ENCODE results near the gene LY9. TPM values are rescaled to one million over a fixed set of nuclear protein-coding genes. Genes with fewer than 3 reads are reported as not detected.

The LY9 gene
- total RNA-seq, 1 donor from 2014 or later: not detected

GRCh38 chr1:160797271-160797709 is 1.3 kb downstream of the LY9 start:
- intact Hi-C loops (cut with DNase I): no loop called here
- ATAC-seq: no peak
- DNase-seq (ENCODE audit: missing footprints): no peak

- no peak for ATAC-seq
- intact Hi-C loops (cut with DNase I): no loop called here
- no peak for DNase-seq (ENCODE audit: missing footprints)
These were observed 1.9 kb downstream of the LY9 start for GRCh38 chr1:160797861-160798273.

- intact Hi-C loops (cut with DNase I): no loop called here
- ATAC-seq: no peak
- DNase-seq (ENCODE audit: missing footprints): no peak
These were observed 2.5 kb downstream of the LY9 start for GRCh38 chr1:160798439-160798838.

DNA sequence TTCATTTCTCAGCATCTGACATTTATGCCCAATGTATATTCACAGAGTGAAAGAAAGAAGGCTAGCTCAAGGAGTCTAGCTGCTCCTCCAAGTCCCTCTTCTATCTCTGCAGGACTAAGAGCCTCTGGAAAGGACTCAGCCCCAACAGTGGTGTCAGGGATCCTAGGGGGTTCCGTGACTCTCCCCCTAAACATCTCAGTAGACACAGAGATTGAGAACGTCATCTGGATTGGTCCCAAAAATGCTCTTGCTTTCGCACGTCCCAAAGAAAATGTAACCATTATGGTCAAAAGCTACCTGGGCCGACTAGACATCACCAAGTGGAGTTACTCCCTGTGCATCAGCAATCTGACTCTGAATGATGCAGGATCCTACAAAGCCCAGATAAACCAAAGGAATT is 3.7 kb downstream of the LY9 start:
- ATAC-seq (no peak), DNase-seq (ENCODE audit: missing footprints) (no peak)
- intact Hi-C loops (cut with DNase I): no loop called here

GRCh38 chr1:160800142-160800541 is 4.2 kb downstream of the LY9 start:
- no peak for ATAC-seq

GRCh38 chr1:160800645-160801408 is 4.9 kb downstream of the LY9 start:
- no peak for ATAC-seq
- DNase-seq (ENCODE audit: missing footprints): no peak
- intact Hi-C loops (cut with DNase I): no loop called here

More at GRCh38 chr1:160800142-160800541, 4.2 kb downstream of the LY9 start:
- DNase-seq (ENCODE audit: missing footprints): no peak
- intact Hi-C loops (cut with DNase I): no loop called here

DNA sequence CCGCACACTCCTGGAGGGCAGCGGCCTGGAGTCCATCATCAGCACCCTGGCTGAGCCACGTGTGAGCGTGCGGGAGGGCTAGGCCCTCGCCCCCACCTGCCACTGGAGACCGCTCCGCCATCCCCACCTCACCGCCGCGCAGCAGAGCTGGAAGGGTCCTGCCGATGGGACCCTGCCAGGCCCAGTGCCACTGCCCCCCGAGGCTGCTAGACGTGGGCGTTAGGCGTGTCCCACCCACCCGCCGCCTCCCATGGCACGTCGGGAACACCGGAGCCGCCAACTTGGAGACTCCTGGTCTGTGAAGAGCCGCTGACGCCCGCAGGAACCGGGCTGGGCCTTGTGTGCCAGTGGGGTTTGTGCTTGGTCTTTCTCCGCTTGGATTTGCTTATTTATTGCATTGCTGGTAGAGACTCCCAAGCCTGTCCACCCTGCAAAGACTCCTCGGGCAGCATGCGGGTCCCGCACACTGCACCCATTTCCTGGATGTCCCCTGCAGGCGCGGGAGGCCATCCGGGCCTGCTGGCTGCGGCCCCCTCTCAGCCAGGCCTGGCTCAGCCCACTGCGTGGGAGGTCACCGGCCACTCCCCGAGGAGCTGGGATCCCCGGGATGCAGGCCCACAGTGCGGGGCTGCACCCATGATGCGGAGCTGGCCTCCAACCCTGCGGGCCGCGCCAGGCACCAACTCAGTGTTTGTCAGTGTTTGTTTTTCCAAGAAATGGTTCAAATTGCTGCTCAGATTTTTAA is 6.0 kb downstream of the LY9 start:
- DNase-seq (ENCODE audit: missing footprints) (no peak), ATAC-seq (no peak)
- intact Hi-C loops (cut with DNase I): no loop called here

DNA sequence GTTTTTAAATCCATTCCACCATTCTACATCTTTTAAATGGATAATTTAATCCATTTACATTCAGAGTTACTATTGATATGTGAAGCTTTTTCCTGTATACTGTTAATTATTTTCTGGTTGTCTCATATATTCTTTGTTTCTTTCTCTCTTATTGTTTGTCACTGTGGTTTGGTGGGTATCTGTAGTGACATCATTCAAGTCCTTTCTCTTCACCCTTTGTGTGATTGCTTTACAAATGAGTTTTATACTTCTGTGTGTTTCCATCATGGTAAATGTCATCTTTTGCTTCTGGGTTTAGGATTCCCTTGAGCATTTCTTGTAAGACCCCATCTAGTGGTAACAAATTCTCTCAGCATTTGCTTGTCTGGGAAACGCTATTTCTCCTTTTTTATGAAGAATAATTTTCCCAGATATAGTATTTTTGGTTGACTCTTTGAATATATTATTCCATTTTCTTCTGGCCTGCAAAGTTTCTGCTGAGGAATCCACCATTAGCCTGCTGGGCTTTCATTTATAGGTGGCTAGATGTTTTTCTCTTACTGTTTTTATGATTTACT is 10.2 kb downstream of the LY9 start:
- intact Hi-C loops (cut with DNase I): no loop called here
- ATAC-seq: no peak
- no peak for DNase-seq (ENCODE audit: missing footprints)

- ATAC-seq: no peak
- DNase-seq (ENCODE audit: missing footprints): no peak
- intact Hi-C loops (cut with DNase I): no loop called here
These were observed 10.8 kb downstream of the LY9 start for GRCh38 chr1:160806784-160807183.

- DNase-seq (ENCODE audit: missing footprints): no peak
- no peak for ATAC-seq
- intact Hi-C loops (cut with DNase I): no loop called here
These were observed 11.3 kb downstream of the LY9 start for GRCh38 chr1:160807247-160807646.

- DNase-seq (ENCODE audit: missing footprints): no peak
- intact Hi-C loops (cut with DNase I): no loop called here
- no peak for ATAC-seq
These were observed 11.8 kb downstream of the LY9 start for GRCh38 chr1:160807738-160808137.

DNA sequence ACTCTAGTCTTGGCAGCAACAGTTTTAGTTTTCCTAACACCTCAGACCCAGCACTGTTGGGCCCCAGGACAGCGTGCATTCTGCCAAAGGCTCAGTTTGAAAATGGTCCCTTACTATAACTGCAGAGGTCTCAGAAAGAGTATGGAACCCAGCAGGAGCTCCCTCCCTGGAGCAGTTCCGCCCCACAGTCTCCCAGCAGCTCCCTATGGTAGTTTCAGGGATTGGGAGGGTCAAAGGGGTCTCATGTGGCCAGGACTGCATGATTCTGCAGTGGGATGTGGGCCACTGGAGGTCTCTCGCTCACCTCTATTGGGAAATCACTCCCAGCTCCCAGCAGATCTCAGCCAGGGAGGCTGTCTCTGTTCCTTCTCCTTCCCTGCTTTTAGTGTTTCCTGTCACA is 12.3 kb downstream of the LY9 start:
- no peak for DNase-seq (ENCODE audit: missing footprints)
- intact Hi-C loops (cut with DNase I): no loop called here
- no peak for ATAC-seq

- no peak for DNase-seq (ENCODE audit: missing footprints)
- no peak for ATAC-seq
- intact Hi-C loops (cut with DNase I): no loop called here
These were observed 14.5 kb downstream of the LY9 start for GRCh38 chr1:160810486-160810885.

DNA sequence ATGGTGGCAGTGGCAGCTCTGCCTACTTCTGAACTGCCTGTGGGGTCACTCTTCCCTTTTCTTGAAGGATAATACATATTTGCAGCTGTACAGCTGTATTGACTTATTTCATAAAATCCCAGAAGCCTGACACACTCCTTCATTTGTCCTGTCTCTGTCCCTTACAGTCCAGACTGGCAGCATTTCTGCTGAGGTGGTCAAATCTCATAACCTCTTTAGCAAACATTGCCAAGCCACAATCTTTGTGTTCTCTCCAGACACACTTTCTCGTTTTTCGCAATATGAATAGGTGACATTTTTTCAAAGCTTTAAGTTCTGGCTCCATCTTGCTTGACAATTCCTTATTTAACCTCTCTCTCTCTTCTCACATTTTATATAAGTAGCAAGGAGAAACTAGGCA is 15.2 kb downstream of the LY9 start:
- ATAC-seq (no peak), DNase-seq (ENCODE audit: missing footprints) (no peak)
- intact Hi-C loops (cut with DNase I): no loop called here

GRCh38 chr1:160813215-160813614 is 17.2 kb downstream of the LY9 start:
- intact Hi-C loops (cut with DNase I): no loop called here
- DNase-seq (ENCODE audit: missing footprints) (no peak), ATAC-seq (no peak)

- intact Hi-C loops (cut with DNase I): no loop called here
- ATAC-seq: no peak
- DNase-seq (ENCODE audit: missing footprints): no peak
These were observed 18.3 kb downstream of the LY9 start for GRCh38 chr1:160814316-160814715.

GRCh38 chr1:160814856-160815255 is 18.9 kb downstream of the LY9 start:
- DNase-seq (ENCODE audit: missing footprints): no peak
- ATAC-seq: no peak

DNA sequence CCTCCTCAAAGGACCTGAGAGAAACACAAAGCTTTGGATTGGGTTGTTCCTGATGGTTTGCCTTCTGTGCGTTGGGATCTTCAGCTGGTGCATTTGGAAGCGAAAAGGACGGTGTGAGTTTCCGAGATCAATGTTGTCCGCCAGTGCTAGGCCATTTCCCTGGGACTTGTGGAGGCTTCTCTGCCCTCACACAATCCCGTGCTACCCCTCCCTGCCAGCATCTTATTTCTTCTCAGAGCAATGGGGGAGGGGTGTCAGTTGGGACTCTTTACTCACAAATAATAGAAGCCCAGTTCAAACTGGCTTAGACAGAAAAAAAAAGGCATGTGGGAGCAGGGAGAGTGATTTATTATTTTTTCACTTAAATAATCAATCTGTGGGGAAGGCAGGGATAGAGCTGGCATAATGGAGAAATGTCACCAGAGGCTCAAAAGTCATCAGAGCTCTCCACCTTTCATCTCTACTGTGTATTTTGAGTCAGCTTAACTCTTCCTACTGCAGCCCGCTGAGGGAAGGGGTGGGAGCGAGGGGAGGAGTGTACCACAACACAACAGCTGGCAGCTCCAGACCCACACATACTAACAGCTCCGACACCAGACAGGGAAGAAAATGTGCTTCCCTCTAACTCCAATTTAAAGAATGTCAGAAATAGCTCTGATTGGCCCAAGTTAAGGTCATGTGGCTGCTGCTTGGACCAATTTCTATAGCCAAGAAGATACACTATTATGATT is 22.4 kb downstream of the LY9 start:
- no peak for ATAC-seq
- DNase-seq (ENCODE audit: missing footprints): no peak
- intact Hi-C loops (cut with DNase I): no loop called here

More at GRCh38 chr1:160814856-160815255, 18.9 kb downstream of the LY9 start:
- intact Hi-C loops (cut with DNase I): no loop called here

- intact Hi-C loops (cut with DNase I): no loop called here
- no peak for DNase-seq (ENCODE audit: missing footprints)
- ATAC-seq: no peak
These were observed 23.2 kb downstream of the LY9 start for GRCh38 chr1:160819186-160819585.

All from Right ventricle myocardium inferior (tissue), 1 donor.